MM.1S (cell line): ENCODE data around the gene FGD6.
"Not testable (repeated sequence)": the region's sequence is repeated elsewhere in the genome, so short reads cannot be mapped to it uniquely, and the experiment has no call there.

ENCODE experiments used
- DNase-seq: peaks from one replicate; pipeline ENCODE4 v3.0.0-alpha.2; 2015
- H2AFZ ChIP-seq: fragments of 300-600 bp; sonication (generic); 2 replicates; pipeline ENCODE4 v1.6.0; 2016; ENCODE audit warnings: antibody characterized with exemption, low read length
- H3F3A ChIP-seq: fragments of 300-600 bp; sonication (generic); 2 replicates; pipeline ENCODE4 v1.6.1; 2016; ENCODE audit warnings: mild to moderate bottlenecking, antibody characterized with exemption, low read length, moderate library complexity, mixed read lengths; ENCODE audit not compliant: insufficient read depth
- H3K27ac ChIP-seq: fragments of 300-600 bp; sonication (generic); 2 replicates; pipeline ENCODE4 v1.5.1; 2016; ENCODE audit warnings: mild to moderate bottlenecking, low read length
- H3K27me3 ChIP-seq: fragments of 300-600 bp; sonication (generic); replicated peaks from 2 replicates; pipeline ENCODE4 v1.6.0; 2016; ENCODE audit warnings: low read length; ENCODE audit not compliant: insufficient read depth
- H3K36me3 ChIP-seq: fragments of 300-600 bp; sonication (generic); replicated peaks from 2 replicates; pipeline ENCODE4 v1.6.1; 2016; ENCODE audit warnings: mild to moderate bottlenecking, low read length, mixed read lengths; ENCODE audit not compliant: insufficient read depth
- H3K4me1 ChIP-seq: fragments of 300-600 bp; sonication (generic); 2 replicates; pipeline ENCODE4 v1.6.1; 2016; ENCODE audit warnings: low read length, mixed read lengths
- H3K4me2 ChIP-seq: fragments of 300-600 bp; sonication (generic); 2 replicates; pipeline ENCODE4 v1.6.0; 2016; ENCODE audit warnings: low read depth, low read length
- H3K4me3 ChIP-seq: fragments of 300-600 bp; sonication (generic); 2 replicates; pipeline ENCODE4 v1.5.1; 2016; ENCODE audit warnings: low read length, mixed read lengths
- H3K79me2 ChIP-seq: fragments of 300-600 bp; sonication (generic); 2 replicates; pipeline ENCODE4 v1.6.1; 2016; ENCODE audit warnings: mixed run types, low read length, mixed read lengths
- H3K9ac ChIP-seq: fragments of 300-600 bp; sonication (generic); 2 replicates; pipeline ENCODE4 v1.6.1; 2016; ENCODE audit warnings: low read length, mixed read lengths
- H3K9me2 ChIP-seq: fragments of 300-600 bp; sonication (generic); replicated peaks from 2 replicates; pipeline ENCODE4 v1.6.1; 2016; ENCODE audit warnings: mild to moderate bottlenecking, low read length, mixed read lengths; ENCODE audit not compliant: insufficient read depth
- H3K9me3 ChIP-seq: fragments of 300-600 bp; sonication (generic); replicated peaks from 2 replicates; pipeline ENCODE4 v1.6.1; 2016; ENCODE audit warnings: mild to moderate bottlenecking, low read length, mixed read lengths; ENCODE audit not compliant: insufficient read depth
- H4K20me1 ChIP-seq: fragments of 300-600 bp; sonication (generic); 2 replicates; pipeline ENCODE4 v1.6.1; 2016; ENCODE audit warnings: mild to moderate bottlenecking, low read length, moderate library complexity, mixed read lengths; ENCODE audit not compliant: insufficient read depth
- CTCF ChIP-seq: fragments of 300-600 bp; sonication (generic); IDR thresholded peaks from 2 replicates; pipeline ENCODE4 v1.5.1; 2016; ENCODE audit warnings: antibody characterized with exemption, low read length, mixed read lengths
- EZH2 ChIP-seq: fragments of 300-600 bp; sonication (generic); optimal IDR thresholded peaks from 2 replicates; pipeline ENCODE3; 2017; ENCODE audit warnings: low read depth, mild to moderate bottlenecking, antibody characterized with exemption, low read length, mixed read lengths
- EZH2phosphoT487 ChIP-seq: fragments of 300-600 bp; sonication (generic); IDR thresholded peaks from 2 replicates; pipeline ENCODE4 v1.6.1; 2018; ENCODE audit warnings: antibody characterized with exemption, low read length

Gene FGD6

DNA sequence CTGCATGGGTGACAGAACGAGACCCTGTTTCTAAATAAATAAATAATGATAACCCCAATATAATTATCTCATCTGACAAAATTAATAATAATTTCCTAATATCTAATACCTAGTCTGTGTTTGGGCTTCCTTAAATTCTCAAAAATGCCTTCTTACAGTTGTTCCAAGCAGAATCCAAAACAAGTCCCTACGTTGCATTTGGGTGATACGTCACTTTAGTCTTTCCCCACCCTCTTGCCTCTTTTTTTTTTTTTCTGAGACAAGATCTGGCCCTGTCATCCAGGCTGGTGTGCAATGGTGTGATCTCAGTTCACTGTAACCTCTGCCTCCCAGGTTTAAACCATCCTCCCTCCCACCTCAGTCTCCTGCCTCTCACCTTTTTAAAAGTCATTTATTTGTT lies 27.1 kb upstream of the FGD6 start:
- H3K9me3 ChIP-seq, result no peaks in the 10 kb centered on the region
- no peaks in the 10 kb centered on the region for H3K4me1 ChIP-seq
- no peak overlapping the region for H3K4me2 ChIP-seq
- no peak overlapping the region for H3K9ac ChIP-seq
- no peaks in the 10 kb centered on the region for H3K27me3 ChIP-seq
- no peaks in the 10 kb centered on the region for H3K9me2 ChIP-seq
- H3K27ac ChIP-seq, result no peak overlapping the region
- H2AFZ ChIP-seq, result no peak overlapping the region
- TF ChIP-seq EZH2, result no peak
- TF ChIP-seq EZH2phosphoT487, result no peak
- TF ChIP-seq CTCF, result no peak
- no peak for DNase-seq
- no peaks in the 10 kb centered on the region for H3F3A ChIP-seq
- H3K79me2 ChIP-seq, result peaks cover 58% of the 10 kb centered on the region
- H4K20me1 ChIP-seq, result no peaks in the 10 kb centered on the region; the same call in 1 of the 2 replicates
- H3K36me3 ChIP-seq, result no peaks in the 10 kb centered on the region
- H3K4me3 ChIP-seq, result no peak overlapping the region

- Histone ChIP-seq H3K9me3 (no peaks in the 10 kb centered on the region), H3K4me1 (no peaks in the 10 kb centered on the region), H3F3A (no peaks in the 10 kb centered on the region), H2AFZ (no peak overlapping the region), H3K9me2 (no peaks in the 10 kb centered on the region), H3K27me3 (no peaks in the 10 kb centered on the region), H3K36me3 (no peaks in the 10 kb centered on the region), H3K27ac (no peak overlapping the region), H4K20me1 (no peaks in the 10 kb centered on the region; the same call in 1 of the 2 replicates), H3K79me2 (peaks cover 63% of the 10 kb centered on the region), H3K9ac (no peak overlapping the region), H3K4me2 (no peak overlapping the region), H3K4me3 (no peak overlapping the region)
- DNase-seq, result no peak
- no peak for TF ChIP-seq EZH2phosphoT487
- no peak for TF ChIP-seq CTCF
- no peak for TF ChIP-seq EZH2
These were observed 26.4 kb upstream of the FGD6 start for GRCh38 chr12:95243497-95244183.

DNA sequence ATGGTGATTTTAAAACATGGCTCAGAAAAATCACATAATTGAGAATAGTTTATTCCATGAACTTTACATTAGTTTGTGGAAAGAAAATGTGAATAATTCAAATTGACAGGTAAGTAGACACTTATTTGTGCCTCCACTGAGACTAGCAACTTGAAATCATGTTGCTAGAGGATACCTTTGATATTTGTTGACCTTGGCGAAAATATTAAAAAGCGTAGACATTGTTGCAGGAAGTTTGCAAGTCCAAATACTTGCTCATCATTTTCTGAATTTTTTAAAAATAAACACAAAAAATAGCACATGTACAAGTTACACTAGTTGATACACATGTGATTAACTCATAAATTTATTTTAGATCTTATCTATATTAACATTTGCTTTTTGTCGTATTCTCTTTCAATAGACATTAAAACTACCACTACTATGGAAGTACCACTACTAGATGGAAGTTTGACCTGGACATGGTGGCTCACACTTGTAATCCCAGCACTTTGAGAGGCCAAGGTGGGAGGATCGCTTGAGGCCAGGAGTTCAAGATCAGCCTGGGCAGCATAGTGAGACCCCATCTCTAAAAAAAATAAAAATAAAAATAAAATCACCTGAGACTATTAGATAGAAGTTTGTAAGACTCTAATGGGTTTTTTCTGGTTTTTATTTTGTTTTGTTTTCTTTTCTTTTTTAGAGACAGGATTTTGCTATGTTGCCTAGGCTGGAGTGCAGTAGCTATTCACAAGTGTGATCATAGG lies 24.7 kb upstream of the FGD6 start:
- Histone ChIP-seq H3K4me1 (no peaks in the 10 kb centered on the region), H3K9ac (no peak overlapping the region), H3K4me2 (no peak overlapping the region), H3K27ac (no peak overlapping the region), H3K27me3 (no peaks in the 10 kb centered on the region), H3K79me2 (peaks cover 71% of the 10 kb centered on the region), H3K4me3 (no peak overlapping the region), H4K20me1 (no peaks in the 10 kb centered on the region; the same call in 1 of the 2 replicates), H3K36me3 (no peaks in the 10 kb centered on the region), H2AFZ (no peak overlapping the region), H3K9me3 (no peaks in the 10 kb centered on the region), H3F3A (no peaks in the 10 kb centered on the region), H3K9me2 (no peaks in the 10 kb centered on the region)
- no peak for TF ChIP-seq EZH2
- no peak for TF ChIP-seq CTCF
- no peak for TF ChIP-seq EZH2phosphoT487
- DNase-seq, result no peak

- DNase-seq, H3K9ac ChIP-seq, H3K36me3 ChIP-seq, H3K4me1 ChIP-seq, H3K9me2 ChIP-seq, H3F3A ChIP-seq, H3K27ac ChIP-seq, H4K20me1 ChIP-seq, H3K4me2 ChIP-seq, H3K9me3 ChIP-seq, H3K27me3 ChIP-seq, H2AFZ ChIP-seq, H3K4me3 ChIP-seq: not testable (repeated sequence)
- peaks cover 75% of the 10 kb centered on the region for H3K79me2 ChIP-seq
These were observed 23.9 kb upstream of the FGD6 start for GRCh38 chr12:95241138-95241537.
